HepG2 (cell line): ENCODE results near the gene SLC12A1. TPM values are rescaled to one million over a fixed set of nuclear protein-coding genes. Genes with fewer than 3 reads are reported as not detected.

Experiments used
- ATRX ChIP-seq: sonication (generic); formaldehyde crosslinking; IDR thresholded peaks from 2 replicates; pipeline ENCODE4 v1.4.0; 2020; ENCODE audit warnings: missing genetic modification reagents, borderline replicate concordance
- CBX1 ChIP-seq: IDR thresholded peaks from one replicate; pipeline ENCODE4 v1.6.1; 2016; ENCODE audit warnings: antibody characterized with exemption, low read depth
- CBX2 ChIP-seq, 2 experiments: fragments of 200-600 bp in 1 of 2; sonication (generic); formaldehyde crosslinking in 1 of 2; IDR thresholded peaks; 2 replicates each; pipeline versions ENCODE4 v1.7.0 to v1.8.1; 2018 to 2022; ENCODE audit warnings: low read depth in 2 of 2, low read length in 1 of 2, mild to moderate bottlenecking in 1 of 2, missing genetic modification reagents in 1 of 2
- ELF1 ChIP-seq: sonication (generic); formaldehyde crosslinking; IDR thresholded peaks from 2 replicates; pipeline ENCODE4 v1.4.0; 2020; ENCODE audit warnings: missing genetic modification reagents
- HOXD1 ChIP-seq: sonication (generic); formaldehyde crosslinking; IDR thresholded peaks from 2 replicates; pipeline ENCODE4 v1.5.0; 2020; ENCODE audit warnings: missing genetic modification reagents
- MIER3 ChIP-seq: IDR thresholded peaks from 2 replicates; pipeline ENCODE4 v1.6.1; 2016; ENCODE audit warnings: missing compliant biosample characterization, borderline replicate concordance
- MXI1 ChIP-seq: IDR thresholded peaks from 3 replicates; pipeline ENCODE4 v1.6.1; 2012; ENCODE audit warnings: low read depth, low read length, inconsistent platforms, borderline replicate concordance
- ZC3H13 ChIP-seq: sonication (generic); formaldehyde crosslinking; IDR thresholded peaks from 2 replicates; pipeline ENCODE4 v1.8.1; 2023; ENCODE audit warnings: mild to moderate bottlenecking, missing genetic modification reagents, moderate library complexity
- ZNF136 ChIP-seq: sonication (generic); formaldehyde crosslinking; IDR thresholded peaks from 2 replicates; pipeline ENCODE4 v1.8.1; 2022; ENCODE audit warnings: low read depth, mild to moderate bottlenecking, moderate library complexity, missing genetic modification reagents
- ZNF224 ChIP-seq: sonication (generic); formaldehyde crosslinking; IDR thresholded peaks from 2 replicates; pipeline ENCODE4 v1.5.0; 2020; ENCODE audit warnings: mild to moderate bottlenecking, missing genetic modification reagents
- ZNF264 ChIP-seq: sonication (generic); formaldehyde crosslinking; IDR thresholded peaks from 2 replicates; pipeline ENCODE4 v1.4.0; 2020; ENCODE audit warnings: missing genetic modification reagents
- ZNF333 ChIP-seq: sonication (generic); formaldehyde crosslinking; IDR thresholded peaks from 2 replicates; pipeline ENCODE4 v1.4.0; 2020; ENCODE audit warnings: mild to moderate bottlenecking, missing genetic modification reagents, borderline replicate concordance
- ZNF572 ChIP-seq: sonication (generic); formaldehyde crosslinking; IDR thresholded peaks from 2 replicates; pipeline ENCODE4 v1.5.1; 2020; ENCODE audit warnings: mild to moderate bottlenecking, missing genetic modification reagents
- ZNF672 ChIP-seq: sonication (generic); formaldehyde crosslinking; IDR thresholded peaks from 2 replicates; pipeline ENCODE4 v1.8.1; 2022; ENCODE audit warnings: missing genetic modification reagents
- ZNF75D ChIP-seq: sonication (generic); formaldehyde crosslinking; IDR thresholded peaks from 2 replicates; pipeline ENCODE4 v1.8.1; 2023; ENCODE audit warnings: missing genetic modification reagents, mild to moderate bottlenecking, borderline replicate concordance
- polyA plus RNA-seq, 8 experiments: library from polyadenylated mRNA; depleted of rRNA in 3 of 8; stranded (reverse) in 7 of 8; unstranded in 1 of 8; fragments of >200 nt; fragmentation: Illumina TruSeq in 4 of 8; extraction: Trizol in 4 of 8; gene quantifications; 2 replicates each; pipeline versions ENCODE4 v1.2.1 to v1.2.3, GENCODE V29; 2011 to 2016; ENCODE audit warnings: low read depth in 4 of 8, missing spikeins in 1 of 8, mixed read lengths in 1 of 8; ENCODE audit not compliant: insufficient read depth in 1 of 8
- total RNA-seq, 5 experiments: library from RNA; depleted of rRNA; stranded (reverse); fragments of >200 nt; fragmentation: Illumina TruSeq; extraction: Trizol; gene quantifications; 2 replicates each; pipeline ENCODE4 v1.2.3, GENCODE V29; 2016; ENCODE audit warnings: low read depth in 1 of 5
- TF ChIP-seq, protein P1 (sequence below): sonication (generic); formaldehyde crosslinking; IDR thresholded peaks from 2 replicates; pipeline ENCODE4 v1.4.0; 2020; ENCODE audit warnings: missing genetic modification reagents
- TF ChIP-seq, protein P2 (sequence below): sonication (generic); formaldehyde crosslinking; IDR thresholded peaks from 2 replicates; pipeline ENCODE4 v1.5.1; 2020; ENCODE audit warnings: mild to moderate bottlenecking, missing genetic modification reagents, borderline replicate concordance
- TF ChIP-seq, protein P3 (sequence below): IDR thresholded peaks from 2 replicates; pipeline ENCODE4 v1.6.1; 2016; ENCODE audit warnings: missing genetic modification reagents, missing compliant biosample characterization
- TF ChIP-seq, protein P4 (sequence below): sonication (generic); formaldehyde crosslinking; IDR thresholded peaks from 2 replicates; pipeline ENCODE4 v1.8.0; 2022; ENCODE audit warnings: mild to moderate bottlenecking, missing genetic modification reagents, borderline replicate concordance
- TF ChIP-seq, protein P5 (sequence below): sonication (generic); formaldehyde crosslinking; IDR thresholded peaks from 2 replicates; pipeline ENCODE4 v1.5.1; 2020; ENCODE audit warnings: mild to moderate bottlenecking, moderate library complexity, missing genetic modification reagents

The SLC12A1 gene
- total and polyA plus RNA-seq, 2 of the 13 experiments (the other 11 are each of a cell fraction or from before 2014, with no cell fraction given), result not detected

DNA sequence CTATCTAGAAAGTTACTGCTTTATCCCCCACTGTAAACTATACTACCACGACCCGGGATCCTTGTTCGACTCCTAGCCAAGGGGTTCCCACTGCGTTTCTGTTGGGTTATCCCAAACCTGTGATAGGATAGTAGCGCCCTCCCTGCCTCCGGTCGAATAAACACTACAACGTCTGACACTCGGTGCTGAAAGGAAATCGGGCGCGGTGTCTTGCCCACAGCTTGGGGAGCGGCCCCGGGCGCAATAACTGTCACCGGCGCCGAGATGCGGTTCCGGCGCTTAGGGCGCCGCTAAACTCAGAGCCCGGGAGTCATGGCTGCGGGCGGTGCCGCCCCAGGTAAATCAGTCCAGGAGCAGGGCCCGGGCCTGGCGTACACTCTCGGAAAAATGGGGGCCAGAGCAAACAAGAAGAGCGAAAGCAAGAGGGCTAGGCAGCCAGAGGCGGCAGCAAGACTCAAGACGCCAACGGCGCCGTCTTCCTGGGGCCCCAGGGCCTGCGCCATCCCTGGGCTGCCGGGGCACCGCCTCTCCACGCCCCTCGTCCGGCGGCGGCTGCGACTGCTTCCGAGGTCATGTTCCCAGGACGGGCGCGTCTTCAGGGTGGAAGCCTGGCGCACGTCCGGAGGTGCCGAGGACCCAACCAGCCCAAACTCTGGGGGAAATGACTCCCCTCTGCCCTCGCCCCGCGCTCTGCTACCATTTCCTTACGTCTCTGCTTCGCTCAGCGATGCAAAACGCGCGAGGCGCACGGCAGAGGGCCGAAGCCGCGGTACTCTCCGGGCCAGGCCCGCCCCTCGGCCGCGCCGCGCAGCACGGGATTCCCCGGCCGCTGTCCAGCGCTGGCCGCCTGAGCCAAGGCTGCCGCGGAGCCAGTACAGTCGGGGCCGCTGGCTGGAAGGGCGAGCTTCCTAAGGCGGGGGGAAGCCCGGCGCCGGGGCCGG is 125.0 kb downstream of the SLC12A1 start, which contains the start of gene DUT (continued):
- TF ChIP-seq, protein P1, sequence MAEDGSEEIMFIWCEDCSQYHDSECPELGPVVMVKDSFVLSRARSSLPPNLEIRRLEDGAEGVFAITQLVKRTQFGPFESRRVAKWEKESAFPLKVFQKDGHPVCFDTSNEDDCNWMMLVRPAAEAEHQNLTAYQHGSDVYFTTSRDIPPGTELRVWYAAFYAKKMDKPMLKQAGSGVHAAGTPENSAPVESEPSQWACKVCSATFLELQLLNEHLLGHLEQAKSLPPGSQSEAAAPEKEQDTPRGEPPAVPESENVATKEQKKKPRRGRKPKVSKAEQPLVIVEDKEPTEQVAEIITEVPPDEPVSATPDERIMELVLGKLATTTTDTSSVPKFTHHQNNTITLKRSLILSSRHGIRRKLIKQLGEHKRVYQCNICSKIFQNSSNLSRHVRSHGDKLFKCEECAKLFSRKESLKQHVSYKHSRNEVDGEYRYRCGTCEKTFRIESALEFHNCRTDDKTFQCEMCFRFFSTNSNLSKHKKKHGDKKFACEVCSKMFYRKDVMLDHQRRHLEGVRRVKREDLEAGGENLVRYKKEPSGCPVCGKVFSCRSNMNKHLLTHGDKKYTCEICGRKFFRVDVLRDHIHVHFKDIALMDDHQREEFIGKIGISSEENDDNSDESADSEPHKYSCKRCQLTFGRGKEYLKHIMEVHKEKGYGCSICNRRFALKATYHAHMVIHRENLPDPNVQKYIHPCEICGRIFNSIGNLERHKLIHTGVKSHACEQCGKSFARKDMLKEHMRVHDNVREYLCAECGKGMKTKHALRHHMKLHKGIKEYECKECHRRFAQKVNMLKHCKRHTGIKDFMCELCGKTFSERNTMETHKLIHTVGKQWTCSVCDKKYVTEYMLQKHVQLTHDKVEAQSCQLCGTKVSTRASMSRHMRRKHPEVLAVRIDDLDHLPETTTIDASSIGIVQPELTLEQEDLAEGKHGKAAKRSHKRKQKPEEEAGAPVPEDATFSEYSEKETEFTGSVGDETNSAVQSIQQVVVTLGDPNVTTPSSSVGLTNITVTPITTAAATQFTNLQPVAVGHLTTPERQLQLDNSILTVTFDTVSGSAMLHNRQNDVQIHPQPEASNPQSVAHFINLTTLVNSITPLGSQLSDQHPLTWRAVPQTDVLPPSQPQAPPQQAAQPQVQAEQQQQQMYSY (CRISPR knock-in tag), result no peak
- TF ChIP-seq ZC3H13 (CRISPR knock-in tag), result no peak; the same call in 1 of the 2 replicates
- TF ChIP-seq CBX2 (IDR thresholded peaks at IDR 0.05; ENCODE audit: low read depth, low read length), result no peak
- TF ChIP-seq CBX2 (CRISPR knock-in tag; IDR thresholded peaks at IDR 0.05; ENCODE audit: low read depth), result no peak
- TF ChIP-seq CBX1, result peak; percentile 60
- TF ChIP-seq ZNF572 (CRISPR knock-in tag), result no peak
- TF ChIP-seq ZNF75D (CRISPR knock-in tag), result no peak
- 0 out of 2 replicates have a peak, but pooled peaks have one; percentile 53 for TF ChIP-seq MIER3 (CRISPR knock-in tag)
- TF ChIP-seq, protein P2, sequence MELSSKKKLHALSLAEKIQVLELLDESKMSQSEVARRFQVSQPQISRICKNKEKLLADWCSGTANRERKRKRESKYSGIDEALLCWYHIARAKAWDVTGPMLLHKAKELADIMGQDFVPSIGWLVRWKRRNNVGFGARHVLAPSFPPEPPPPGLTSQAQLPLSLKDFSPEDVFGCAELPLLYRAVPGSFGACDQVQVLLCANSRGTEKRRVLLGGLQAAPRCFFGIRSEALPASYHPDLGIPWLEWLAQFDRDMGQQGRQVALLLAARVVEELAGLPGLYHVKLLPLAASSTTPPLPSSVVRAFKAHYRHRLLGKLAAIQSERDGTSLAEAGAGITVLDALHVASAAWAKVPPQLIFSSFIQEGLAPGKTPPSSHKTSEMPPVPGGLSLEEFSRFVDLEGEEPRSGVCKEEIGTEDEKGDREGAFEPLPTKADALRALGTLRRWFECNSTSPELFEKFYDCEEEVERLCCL (CRISPR knock-in tag), result no peak
- TF ChIP-seq ZNF224 (CRISPR knock-in tag), result no peak
- TF ChIP-seq, protein P3, sequence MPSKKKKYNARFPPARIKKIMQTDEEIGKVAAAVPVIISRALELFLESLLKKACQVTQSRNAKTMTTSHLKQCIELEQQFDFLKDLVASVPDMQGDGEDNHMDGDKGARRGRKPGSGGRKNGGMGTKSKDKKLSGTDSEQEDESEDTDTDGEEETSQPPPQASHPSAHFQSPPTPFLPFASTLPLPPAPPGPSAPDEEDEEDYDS (CRISPR knock-in tag), result no peak
- TF ChIP-seq ZNF264 (CRISPR knock-in tag), result peak; percentile 37; the same call in 1 of the 2 replicates
- TF ChIP-seq ZNF333 (CRISPR knock-in tag), result no peak
- TF ChIP-seq HOXD1 (CRISPR knock-in tag), result no peak; the same call in 1 of the 2 replicates
- TF ChIP-seq ATRX (CRISPR knock-in tag), result no peak
- peak; percentile 59; the same call in 1 of the 2 replicates for TF ChIP-seq ELF1 (CRISPR knock-in tag)
- TF ChIP-seq, protein P4, sequence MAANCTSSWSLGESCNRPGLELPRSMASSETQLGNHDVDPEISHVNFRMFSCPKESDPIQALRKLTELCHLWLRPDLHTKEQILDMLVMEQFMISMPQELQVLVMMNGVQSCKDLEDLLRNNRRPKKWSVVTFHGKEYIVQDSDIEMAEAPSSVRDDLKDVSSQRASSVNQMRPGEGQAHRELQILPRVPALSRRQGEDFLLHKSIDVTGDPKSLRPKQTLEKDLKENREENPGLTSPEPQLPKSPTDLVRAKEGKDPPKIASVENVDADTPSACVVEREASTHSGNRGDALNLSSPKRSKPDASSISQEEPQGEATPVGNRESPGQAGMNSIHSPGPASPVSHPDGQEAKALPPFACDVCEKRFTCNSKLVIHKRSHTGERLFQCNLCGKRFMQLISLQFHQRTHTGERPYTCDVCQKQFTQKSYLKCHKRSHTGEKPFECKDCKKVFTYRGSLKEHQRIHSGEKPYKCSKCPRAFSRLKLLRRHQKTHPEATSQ (CRISPR knock-in tag), result 0 out of 2 replicates have a peak, but pooled peaks have one; percentile 18
- no peak for TF ChIP-seq ZNF672 (CRISPR knock-in tag)
- TF ChIP-seq, protein P5, sequence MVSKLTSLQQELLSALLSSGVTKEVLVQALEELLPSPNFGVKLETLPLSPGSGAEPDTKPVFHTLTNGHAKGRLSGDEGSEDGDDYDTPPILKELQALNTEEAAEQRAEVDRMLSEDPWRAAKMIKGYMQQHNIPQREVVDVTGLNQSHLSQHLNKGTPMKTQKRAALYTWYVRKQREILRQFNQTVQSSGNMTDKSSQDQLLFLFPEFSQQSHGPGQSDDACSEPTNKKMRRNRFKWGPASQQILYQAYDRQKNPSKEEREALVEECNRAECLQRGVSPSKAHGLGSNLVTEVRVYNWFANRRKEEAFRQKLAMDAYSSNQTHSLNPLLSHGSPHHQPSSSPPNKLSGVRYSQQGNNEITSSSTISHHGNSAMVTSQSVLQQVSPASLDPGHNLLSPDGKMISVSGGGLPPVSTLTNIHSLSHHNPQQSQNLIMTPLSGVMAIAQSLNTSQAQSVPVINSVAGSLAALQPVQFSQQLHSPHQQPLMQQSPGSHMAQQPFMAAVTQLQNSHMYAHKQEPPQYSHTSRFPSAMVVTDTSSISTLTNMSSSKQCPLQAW (CRISPR knock-in tag), result peak; percentile 31; the same call in 1 of the 2 replicates
- TF ChIP-seq ZNF136, result no peak
- TF ChIP-seq MXI1, result peak; percentile 43; the same call in 1 of the 3 replicates
